GM21390 (cell line): ENCODE results near the gene FCRL3.
"Not testable (repeated sequence)": the region's sequence is repeated elsewhere in the genome, so short reads cannot be mapped to it uniquely, and the experiment has no call there.

Experiments used
- ATAC-seq: cut with Tn5 transposase; IDR thresholded peaks from one replicate; pipeline ENCODE4 v1.9.1; 2021; ENCODE audit not compliant: unreplicated experiment

FCRL3 gene

GRCh38 chr1:157700732-157701131 lies at the start of gene FCRL3:
Gene FCRL3 (minus strand): TSS chr1:157700769. CDS start chr1:157700489, 280 bp downstream.
- no peak for ATAC-seq

- no peak for ATAC-seq
Measured at GRCh38 chr1:157748262-157748817, 47.8 kb upstream of the FCRL3 start.

DNA sequence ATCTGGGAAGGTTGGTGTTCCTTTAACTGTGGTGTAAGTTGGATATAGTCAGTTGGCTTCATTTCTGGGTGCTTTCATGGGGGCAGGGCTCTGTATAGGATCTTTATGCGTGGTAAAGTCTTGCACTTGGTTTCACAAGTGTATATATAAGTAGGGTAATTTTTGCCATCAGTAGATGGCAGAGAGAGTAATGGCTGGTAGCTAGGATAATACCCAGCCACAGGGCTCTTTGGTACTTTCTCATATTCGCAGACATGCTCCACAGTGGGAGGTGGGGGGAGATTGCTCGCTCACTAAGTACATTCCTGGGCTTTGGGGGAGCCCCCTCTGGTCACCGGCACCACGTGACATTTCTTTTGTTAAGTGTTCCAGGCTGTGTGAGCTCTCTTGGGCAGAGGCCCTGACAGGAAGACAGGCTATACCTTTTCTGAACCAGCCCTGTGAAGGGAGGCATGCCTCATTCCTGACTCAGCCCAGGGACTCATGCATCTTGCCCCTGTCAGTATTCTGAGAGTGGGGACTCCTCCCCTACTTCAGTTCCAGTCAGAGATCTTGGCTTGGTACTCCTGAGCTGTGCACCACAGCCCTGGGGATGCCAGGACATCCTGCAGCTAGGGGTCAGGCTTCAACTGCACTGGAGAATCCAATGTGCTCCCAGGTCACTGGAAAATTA lies 38.8 kb upstream of the FCRL3 start:
- ATAC-seq, result no peak

- not testable (repeated sequence) for ATAC-seq
Measured at GRCh38 chr1:157735991-157736390, 35.4 kb upstream of the FCRL3 start.

GRCh38 chr1:157734321-157734720 lies 33.8 kb upstream of the FCRL3 start:
- no peak for ATAC-seq

DNA sequence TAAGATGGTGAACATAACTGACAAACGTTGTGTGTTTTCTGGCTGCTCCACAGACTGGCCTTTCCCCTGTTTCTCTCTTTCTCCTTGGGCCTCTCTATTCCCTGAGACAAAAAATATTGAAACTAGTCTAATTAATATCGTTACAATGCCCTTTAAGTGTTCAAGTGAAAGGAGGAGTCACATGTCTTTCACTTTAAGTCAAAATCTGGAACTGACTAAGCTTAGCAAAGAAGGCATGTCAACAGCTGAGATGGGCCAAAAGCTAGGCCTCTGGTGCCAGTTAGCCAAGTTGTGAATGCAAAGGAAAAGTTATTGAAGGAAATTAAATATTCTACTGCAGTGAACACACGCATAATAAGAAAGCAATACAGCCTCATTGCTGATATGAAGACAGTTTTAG lies 32.2 kb upstream of the FCRL3 start:
- no peak for ATAC-seq

- no peak for ATAC-seq
Measured at GRCh38 chr1:157725221-157725577, 24.6 kb upstream of the FCRL3 start.

- no peak for ATAC-seq
Measured at GRCh38 chr1:157724537-157725220, 24.1 kb upstream of the FCRL3 start.

DNA sequence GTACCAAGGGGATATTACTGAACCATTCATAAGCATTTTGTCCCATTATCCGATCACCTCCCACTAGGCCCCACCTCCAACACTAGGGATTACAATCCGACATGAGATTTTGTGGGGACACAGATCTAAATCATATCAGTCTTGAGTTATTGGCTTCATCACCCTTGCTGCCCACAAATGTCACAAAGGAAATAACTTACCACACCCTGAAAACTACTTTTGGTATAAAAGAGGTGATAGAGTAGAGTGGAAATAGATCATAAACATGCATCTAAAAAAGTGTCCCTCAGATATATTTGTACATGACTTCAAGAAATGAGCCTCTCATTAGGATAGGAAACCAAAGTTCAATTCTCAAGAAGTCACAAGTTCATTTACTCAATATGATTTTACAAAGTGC lies 22.6 kb upstream of the FCRL3 start:
- no peak for ATAC-seq

DNA sequence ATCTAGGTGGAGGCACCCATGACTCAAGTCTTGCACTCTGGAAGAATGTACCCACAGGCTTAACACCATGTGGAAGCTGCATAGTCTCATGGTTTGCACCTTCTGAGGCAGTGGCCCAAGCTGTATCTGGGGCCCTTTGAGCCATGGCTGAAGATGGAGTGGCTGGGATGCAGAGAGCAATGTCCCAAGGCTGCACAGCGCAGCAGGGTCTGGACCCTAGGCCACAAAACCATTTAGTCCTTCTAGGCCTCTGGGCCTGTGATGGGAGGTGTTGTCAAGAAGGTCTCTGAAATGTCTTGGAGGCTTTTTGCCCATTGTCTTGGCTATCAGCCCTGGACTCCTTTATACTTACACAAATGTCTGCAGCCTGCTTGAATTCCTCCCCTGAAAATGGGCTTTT lies 21.4 kb upstream of the FCRL3 start:
- ATAC-seq, result no peak

- no peak for ATAC-seq
Measured at GRCh38 chr1:157715736-157716135, 15.2 kb upstream of the FCRL3 start.

GRCh38 chr1:157711802-157712201 lies 11.2 kb upstream of the FCRL3 start:
- ATAC-seq, result no peak

- ATAC-seq, result peak; percentile 64
Measured at GRCh38 chr1:157704878-157705277, 4.3 kb upstream of the FCRL3 start.

GRCh38 chr1:157703981-157704380 lies 3.4 kb upstream of the FCRL3 start:
- no peak for ATAC-seq

DNA sequence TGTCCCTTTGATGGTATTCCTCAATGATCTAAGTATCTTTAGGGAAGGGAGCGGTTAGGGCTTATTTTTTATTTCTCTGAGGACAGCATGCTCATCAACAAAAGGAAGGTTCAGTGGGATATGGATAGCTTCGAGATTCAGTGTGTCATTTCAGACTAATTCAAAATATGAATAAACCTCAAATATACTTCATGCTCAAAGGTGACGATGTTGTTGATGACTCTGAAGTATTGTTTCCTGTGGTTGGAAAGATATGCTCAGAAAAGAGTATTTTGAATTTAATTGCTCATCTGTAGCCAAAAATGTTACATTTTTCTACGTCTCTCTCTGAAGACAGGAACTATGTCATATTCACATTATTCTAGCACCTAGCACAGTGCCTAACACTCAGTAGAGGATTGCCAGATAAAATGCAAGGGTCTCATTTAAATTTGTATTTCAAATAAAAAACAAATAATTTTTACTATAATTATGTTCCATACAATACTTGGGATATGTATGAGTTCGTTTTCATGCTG lies 1.8 kb upstream of the FCRL3 start:
- ATAC-seq, result no peak

DNA sequence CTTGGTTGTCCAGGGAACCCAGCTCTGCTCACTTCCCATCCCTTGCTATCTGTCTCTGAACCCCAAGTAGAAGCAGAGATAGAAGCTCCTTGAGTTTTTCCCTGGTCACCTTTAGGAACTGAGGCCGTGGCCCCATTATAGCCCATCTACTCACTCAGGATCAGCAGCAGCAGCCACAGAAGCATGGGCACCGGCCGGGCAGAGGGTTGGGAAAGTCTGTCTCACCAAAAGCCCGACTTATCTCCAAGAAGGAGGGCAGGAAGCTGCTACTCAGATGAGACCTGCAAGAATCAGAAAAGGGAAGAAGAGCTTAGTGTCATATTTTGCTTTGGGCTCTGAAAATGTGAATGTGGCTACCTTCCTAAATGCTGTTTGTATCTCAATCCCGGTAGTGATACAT lies 264 bp downstream of the FCRL3 start:
- ATAC-seq, result no peak

DNA sequence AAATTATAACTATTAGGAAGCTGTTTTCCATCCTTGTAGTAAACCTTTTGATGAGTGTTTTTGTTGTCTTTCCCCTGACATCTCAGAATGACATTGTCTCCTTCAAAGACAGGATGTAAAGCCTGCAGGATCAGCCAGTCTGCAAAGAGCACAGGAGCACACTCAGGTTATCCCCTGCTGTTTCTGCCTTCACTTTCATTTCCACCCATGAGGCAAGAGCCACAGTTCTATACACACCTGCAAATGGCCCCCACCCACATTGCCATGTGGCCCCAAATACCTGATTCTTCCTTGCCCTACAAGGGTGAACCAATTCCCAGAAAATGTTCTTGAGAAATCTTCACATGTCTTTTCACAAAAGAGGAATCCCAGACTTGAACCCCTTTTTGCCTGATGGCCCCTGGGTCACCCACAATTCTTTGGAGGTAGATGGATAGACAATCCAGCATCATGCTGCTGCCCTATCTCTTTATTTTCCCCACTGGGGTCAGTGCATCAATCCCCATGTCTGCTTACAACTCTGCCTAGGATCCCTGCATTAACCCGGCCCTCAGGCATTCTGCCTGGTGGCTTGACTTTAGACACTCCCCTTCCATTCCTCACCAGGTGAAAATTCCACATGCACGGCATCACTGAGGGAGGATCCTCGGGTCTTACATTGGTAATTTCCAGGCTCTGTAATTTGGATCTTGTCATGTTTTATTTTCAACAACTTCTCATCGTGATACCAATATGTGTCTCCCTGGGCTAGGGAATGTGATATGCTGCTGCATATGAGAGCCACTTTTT lies 2.6 kb downstream of the FCRL3 start:
- no peak for ATAC-seq

- ATAC-seq, result no peak
Measured at GRCh38 chr1:157696966-157697628, 3.5 kb downstream of the FCRL3 start.

- ATAC-seq, result no peak
Measured at GRCh38 chr1:157695417-157695816, 5.2 kb downstream of the FCRL3 start.

DNA sequence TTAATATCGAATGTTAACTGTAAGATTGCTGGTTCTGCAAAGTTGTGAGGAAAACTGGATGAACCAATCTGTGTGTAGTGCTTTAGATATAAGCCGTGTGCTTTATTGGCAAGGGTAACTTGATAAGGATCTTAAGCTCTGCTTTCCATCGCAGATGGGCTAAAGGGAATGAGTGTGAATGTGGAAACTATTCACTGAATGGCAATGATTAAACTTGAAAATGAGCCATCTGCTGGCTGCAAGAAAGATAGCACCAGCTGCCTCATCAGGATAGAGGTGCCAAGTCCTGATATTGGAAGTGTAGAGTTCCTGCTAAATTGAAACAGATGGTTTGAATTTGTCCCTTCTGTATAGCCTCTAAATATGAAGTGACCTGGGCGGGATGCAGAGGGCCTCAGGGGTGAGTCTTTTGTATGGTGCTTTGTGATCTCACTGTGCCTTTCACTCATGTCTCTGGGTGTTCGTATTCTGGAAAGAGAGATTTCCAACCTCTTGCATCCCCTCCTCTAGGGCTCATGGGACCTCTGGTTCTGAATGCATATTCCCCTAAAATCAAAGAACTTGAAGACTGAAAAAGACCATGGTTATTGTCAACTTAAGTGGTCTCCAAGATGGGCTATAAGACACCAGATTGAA lies 9.2 kb downstream of the FCRL3 start:
- ATAC-seq, result no peak
